Stimulated activated CD4-positive, alpha-beta T cell treated with anti-CD3 and anti-CD28 coated beads, Interleukin-1b, Interleukin-23, amount 100 ng/mL, for 4 hours (primary cell): ENCODE data around the gene ZDHHC12.

Source experiments
- DNase-seq, 2 donors: peaks; one replicate each; pipeline ENCODE4 v3.0.0-alpha.2; 2020; ENCODE audit warnings: low read depth in 2 of 2

ZDHHC12 gene

DNA sequence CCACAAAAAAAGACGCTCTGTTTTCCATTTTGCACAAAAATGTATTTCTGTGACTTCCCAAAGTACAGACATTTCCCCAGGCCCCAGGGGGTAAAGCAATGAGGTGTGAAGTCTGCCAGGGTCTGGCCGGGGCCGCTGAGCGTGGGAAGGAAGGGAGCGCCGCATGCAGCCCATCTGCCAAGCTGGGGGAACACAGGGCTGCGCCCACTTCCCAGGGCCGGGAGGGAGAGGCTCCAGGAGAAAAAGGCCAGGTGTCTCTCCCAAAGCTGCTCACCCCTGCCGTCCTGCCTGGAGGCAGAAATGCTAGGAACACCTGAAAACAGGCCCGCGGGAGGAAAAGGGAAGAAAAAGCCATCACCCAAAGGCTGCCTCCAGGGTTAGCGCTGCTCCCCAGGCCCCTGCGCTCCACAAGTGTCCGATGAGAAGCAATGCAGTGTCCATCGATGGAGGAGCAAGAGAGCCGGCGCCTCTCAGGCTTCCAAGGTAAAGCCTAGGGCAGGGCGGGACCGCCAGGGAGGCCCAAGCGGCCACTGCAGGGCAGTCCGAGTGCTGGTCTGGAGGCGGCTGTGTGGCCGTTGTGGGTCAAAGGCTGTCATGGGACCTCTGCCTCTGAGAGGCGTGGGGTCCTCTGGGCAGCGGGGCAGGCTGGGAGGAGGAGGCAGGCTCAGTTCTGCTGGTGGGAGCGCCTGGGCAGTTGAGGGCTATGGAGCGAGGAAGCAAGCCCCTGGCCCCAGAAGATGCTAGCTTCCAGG is 6.0 kb upstream of the ZDHHC12 start:
- no peak for DNase-seq

GRCh38 chr9:128729302-128729701 is 5.4 kb upstream of the ZDHHC12 start:
- no peak for DNase-seq

- DNase-seq, result no peak
Measured at GRCh38 chr9:128728298-128728697, 4.4 kb upstream of the ZDHHC12 start.

DNA sequence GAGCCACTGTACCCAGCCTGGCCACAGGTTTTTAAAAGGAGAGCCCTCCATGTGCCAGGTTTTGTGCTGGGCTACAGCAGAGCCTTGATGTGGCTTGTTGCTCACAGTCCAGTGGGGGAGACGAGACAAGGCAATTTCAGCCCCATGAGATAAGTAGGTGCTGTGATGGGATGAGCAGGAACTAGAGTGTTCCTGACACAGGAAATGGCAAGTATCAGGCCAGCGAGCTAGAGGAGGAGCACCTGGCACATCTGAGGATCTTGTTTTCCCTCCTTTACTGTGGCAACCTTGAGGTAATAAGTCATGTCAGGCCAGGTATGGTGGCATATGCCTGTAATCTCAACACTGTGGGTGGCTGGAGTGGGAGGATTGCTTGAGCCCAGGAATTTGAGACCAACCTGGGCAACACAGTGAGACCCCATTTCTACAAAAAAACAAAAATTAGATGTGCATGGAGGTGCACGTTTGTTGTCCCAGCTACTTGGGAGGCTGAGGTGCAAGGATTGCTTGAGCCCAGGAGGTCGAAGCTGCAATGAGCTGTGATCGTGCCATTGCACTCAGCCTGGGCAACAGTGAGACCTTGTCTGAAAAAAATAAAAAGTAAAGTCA is 3.8 kb upstream of the ZDHHC12 start:
- DNase-seq, result no peak

- DNase-seq, result no peak
Measured at GRCh38 chr9:128724744-128725211, 851 bp upstream of the ZDHHC12 start.

- DNase-seq, result peak in 1 of 2 donors; percentile 3
Measured at GRCh38 chr9:128723352-128723865, 518 bp downstream of the ZDHHC12 start.

DNA sequence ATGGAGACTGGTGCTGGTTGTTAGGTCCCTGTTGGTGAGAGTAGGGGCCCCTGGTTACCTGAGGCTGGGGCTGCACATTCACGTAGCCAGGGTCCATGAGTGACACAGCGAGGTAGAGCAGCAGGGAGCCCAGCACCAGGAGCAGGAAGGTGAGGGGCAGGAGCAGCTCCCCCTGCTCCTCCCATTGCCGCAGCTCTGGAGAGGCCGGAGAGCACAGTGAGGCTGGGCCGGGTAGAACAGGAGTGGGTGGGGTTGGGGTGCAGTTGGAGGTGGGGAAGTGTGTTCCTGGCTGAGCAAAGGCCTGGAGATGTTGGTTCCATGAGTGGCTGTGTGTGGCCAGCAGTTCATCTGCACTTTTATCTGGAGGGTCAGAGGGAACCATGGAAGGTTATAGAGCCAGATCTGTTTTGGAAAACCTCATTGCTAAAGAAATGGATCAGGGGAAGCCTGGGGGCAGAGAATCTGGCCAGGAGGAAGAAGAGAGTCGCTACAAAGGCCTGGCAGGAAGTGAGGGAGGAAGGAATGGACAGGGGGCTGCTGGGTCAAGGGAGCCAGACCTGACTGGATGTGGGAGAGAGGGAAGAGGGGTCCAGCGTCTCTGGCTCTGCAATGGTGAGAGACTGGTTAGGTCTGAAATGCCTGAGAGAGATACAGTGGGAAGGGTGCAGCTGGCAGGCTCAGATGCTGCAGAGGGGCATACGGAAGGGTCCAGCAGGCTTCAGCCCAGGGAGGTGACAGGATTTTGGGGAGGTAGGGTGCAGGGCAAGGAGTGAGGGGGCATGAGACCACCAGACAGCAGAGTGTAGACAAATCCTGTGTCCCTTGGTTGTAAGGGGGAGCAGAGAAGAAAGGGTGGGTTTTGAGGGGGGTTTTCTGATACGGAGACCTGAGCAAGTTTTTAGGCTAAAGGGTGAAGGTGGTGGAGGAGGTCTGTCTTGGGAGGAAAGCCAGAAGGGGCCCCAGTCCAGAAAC is 1.3 kb downstream of the ZDHHC12 start:
- DNase-seq, result no peak

GRCh38 chr9:128721487-128722010 is 2.4 kb downstream of the ZDHHC12 start:
- DNase-seq, result no peak

DNA sequence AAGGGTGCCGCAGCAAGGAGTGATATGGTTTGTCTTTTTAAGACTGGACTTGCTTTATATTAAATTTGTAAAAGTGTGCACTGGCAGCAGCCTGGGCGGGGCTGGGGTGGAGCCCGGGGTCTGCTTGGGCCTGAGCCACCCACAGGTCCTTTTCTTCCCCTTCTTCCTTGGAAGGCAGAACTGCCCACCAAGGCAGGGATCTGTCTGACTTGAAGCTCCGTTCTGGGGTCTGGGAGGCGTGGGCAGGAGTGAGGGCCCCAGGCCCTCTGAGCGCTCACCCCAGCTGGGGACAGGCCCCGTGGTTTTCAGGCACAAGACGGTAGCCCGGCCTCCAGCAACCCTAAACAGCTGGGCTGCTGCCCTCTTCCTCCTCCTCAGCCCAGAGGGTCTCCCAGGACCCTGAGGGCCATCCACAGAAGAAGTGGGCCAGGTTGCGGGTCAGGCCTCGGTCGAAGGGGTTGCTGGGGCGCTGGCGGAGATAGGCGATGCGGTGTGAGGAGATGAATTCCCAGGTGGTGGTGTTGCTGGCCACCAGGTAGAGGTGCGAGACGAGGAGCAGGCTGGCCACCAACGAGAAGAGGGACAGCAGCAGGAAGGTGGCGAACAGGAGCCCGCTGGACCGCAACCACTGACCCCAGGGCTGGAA is 3.0 kb downstream of the ZDHHC12 start:
- DNase-seq, result no peak

DNA sequence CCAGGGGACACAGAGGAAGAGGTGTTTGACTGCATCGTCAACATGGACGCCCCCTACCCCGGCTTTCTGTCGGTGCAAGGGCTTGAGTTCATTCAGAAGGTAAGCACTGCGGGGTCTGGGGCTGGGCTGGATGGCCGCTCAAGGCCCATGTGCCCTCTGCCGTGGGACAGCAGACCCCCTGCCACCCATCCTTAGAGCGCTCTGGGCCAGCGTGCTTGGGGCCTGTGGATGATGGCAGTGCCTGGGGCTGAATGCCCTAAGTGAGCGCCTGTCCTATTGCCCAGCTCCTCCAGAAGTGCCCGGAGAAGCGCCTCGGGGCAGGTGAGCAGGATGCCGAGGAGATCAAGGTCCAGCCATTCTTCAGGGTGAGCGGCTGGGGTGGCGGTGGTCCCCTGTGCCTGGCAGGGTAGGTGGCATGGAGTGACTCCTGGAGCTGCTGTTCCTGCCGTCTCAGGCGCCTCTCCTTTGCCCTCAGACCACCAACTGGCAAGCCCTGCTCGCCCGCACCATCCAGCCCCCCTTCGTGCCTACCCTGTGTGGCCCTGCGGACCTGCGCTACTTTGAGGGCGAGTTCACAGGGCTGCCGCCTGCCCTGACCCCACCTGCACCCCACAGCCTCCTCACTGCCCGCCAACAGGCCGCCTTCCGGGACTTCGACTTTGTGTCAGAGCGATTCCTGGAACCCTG is 3.9 kb downstream of the ZDHHC12 start:
- DNase-seq, result no peak

- no peak for DNase-seq
Measured at GRCh38 chr9:128718475-128718874, 5.5 kb downstream of the ZDHHC12 start.

GRCh38 chr9:128718047-128718446 is 5.9 kb downstream of the ZDHHC12 start:
- DNase-seq, result no peak

DNA sequence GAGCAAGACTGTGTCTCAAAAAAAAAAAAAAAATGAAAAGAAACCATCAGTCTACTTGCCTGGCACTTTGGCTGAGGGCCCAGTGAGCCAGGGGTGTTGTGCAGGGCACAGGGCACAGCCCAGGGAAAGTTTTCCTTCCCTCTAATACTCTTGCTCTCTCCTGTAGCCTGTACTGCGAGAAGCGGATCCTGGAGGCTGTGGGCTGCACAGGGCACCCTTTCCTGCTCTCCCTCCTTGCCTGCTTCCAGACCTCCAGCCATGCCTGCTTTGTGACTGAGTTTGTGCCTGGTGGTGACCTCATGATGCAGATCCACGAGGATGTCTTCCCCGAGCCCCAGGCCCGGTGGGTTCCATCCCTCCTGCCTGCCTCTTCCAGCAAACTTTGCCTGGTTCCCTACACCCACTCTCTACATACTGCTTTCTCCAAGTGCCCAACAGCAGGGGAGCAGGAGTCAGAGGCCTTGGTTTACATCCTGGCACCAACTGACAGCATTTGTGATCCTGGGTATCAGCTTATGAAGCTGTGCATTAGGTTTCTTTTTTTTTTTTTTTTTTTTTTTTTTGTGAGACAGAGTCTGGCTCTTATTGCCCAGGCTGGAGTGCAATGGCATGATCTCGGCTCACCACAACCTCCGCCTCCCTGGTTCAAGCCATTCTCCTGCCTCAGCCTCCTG is 7.2 kb downstream of the ZDHHC12 start:
- no peak for DNase-seq

DNA sequence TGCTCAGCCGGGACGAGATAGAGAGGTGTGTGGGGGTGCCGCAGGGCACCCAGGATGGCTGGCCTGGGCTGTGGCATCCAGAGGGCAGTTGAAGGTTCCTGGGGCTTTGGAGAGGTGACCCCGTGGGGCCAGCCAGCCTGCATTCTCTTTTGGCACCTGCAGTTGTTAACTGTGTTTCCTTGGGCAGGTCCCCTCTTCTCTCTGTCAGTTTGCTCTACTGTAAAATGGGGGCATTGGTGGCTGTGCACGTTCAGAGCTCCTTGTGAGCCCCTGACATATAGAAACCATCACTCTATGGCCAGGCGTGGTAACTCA is 8.5 kb downstream of the ZDHHC12 start:
- DNase-seq, result no peak

DNA sequence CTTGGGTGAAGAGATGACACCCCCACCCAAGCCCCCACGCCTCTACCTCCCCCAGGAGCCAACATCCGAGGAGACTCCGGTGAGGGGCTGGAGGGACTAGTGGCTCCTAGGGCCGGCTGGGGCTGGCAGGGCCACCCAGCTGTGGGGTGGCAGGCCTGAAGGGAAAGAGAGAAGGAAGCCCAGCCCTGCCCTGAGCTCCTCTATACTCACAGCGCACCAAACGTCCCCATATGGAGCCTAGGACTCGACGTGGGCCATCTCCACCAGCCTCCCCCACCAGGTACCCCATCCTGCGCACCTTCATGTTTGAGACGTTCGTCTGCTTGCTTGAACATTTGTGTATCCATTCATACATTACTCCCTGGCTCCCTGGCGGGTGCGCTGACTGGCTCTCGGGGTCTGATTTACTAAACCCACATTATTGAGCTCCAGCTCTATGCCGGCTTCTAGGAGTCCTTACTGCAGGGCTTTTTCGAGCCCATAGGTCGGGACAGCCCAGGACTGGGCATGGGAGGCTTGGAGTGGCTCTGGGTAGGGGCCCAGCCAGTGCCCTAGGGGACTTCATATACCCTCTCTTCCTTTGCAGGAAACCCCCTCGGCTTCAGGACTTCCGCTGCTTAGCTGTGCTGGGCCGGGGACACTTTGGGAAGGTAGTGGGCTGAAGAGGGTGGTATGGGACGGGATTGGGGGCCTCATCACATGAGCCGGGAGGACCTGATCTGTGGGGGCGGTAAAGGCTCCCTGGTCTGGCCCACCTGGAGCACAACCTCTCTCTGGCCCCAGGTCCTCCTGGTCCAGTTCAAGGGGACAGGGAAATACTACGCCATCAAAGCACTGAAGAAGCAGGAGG is 9.1 kb downstream of the ZDHHC12 start:
- no peak for DNase-seq

DNA sequence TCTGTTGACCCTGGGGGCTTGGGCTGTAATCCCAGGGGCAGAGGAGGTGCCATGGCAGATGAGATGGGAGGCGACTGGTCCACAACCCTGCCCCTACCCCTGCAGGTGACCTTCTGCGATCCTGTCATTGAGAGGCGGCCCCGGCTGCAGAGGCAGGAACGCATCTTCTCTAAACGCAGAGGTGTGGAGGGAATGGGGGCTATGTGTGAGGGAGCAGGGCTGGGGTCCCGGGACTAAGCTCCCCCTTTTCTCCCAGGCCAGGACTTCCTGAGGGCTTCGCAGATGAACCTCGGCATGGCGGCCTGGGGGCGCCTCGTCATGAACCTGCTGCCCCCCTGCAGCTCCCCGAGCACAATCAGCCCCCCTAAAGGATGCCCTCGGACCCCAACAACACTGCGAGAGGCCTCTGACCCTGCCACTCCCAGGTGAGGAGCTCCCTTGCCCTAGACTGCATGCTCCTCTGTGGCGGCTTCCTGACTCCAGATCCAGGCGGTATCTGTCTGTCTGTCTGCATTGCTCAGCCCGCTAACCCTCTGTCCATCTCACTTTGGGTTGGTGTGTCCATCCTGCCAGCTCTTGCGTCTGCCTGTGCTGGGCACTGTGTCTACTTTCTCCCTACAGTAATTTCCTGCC is 9.9 kb downstream of the ZDHHC12 start:
- DNase-seq, result no peak

- DNase-seq, result no peak
Measured at GRCh38 chr9:128713411-128713780, 10.5 kb downstream of the ZDHHC12 start.

- no peak for DNase-seq
Measured at GRCh38 chr9:128712451-128713410, 11.2 kb downstream of the ZDHHC12 start.
